Neural progenitor cell (in vitro differentiated cells): ENCODE results near the gene C10orf67. TPM values are rescaled to one million over a fixed set of nuclear protein-coding genes. Genes with fewer than 3 reads are reported as not detected.

Experiments used
- DNase-seq: peaks from one replicate; pipeline ENCODE4 v3.0.0-alpha.2; 2016; ENCODE audit warnings: low spot score
- H2AFZ ChIP-seq: fragments of 200-600 bp; sonication (generic); replicated peaks from 2 replicates; pipeline ENCODE4 v1.6.1; 2016; ENCODE audit warnings: antibody characterized with exemption
- H3F3A ChIP-seq: fragments of 200-600 bp; sonication (generic); 2 replicates; pipeline ENCODE4 v1.6.1; 2016; ENCODE audit warnings: antibody characterized with exemption, low read depth
- H3K27ac ChIP-seq: fragments of 200-600 bp; sonication (generic); 2 replicates; pipeline ENCODE4 v1.5.1; 2016; ENCODE audit warnings: mild to moderate bottlenecking
- H3K27me3 ChIP-seq: fragments of 200-600 bp; sonication (generic); 2 replicates; pipeline ENCODE4 v1.6.1; 2016; ENCODE audit warnings: mild to moderate bottlenecking, moderate library complexity
- H3K36me3 ChIP-seq: fragments of 200-600 bp; sonication (generic); 2 replicates; pipeline ENCODE4 v1.5.1; 2016
- H3K4me1 ChIP-seq: fragments of 200-600 bp; sonication (generic); 2 replicates; pipeline ENCODE4 v1.6.1; 2016; ENCODE audit warnings: mixed run types
- H3K4me2 ChIP-seq: fragments of 200-600 bp; sonication (generic); 2 replicates; pipeline ENCODE4 v1.6.1; 2016
- H3K4me3 ChIP-seq: fragments of 200-600 bp; sonication (generic); 2 replicates; pipeline ENCODE4 v1.5.1; 2016
- H3K79me2 ChIP-seq: fragments of 200-600 bp; sonication (generic); 2 replicates; pipeline ENCODE4 v1.6.1; 2016; ENCODE audit warnings: low read depth
- H3K9ac ChIP-seq: fragments of 200-600 bp; sonication (generic); 2 replicates; pipeline ENCODE4 v1.6.1; 2016
- H3K9me3 ChIP-seq: fragments of 200-600 bp; sonication (generic); 2 replicates; pipeline ENCODE4 v1.5.1; 2016; ENCODE audit warnings: low read depth
- H4K20me1 ChIP-seq: fragments of 200-600 bp; sonication (generic); 2 replicates; pipeline ENCODE4 v1.6.1; 2016; ENCODE audit warnings: low read depth
- H3K27ac Mint-ChIP-seq: 3 replicates; pipeline ENCODE4 v1.8.0; 2021; ENCODE audit warnings: mixed read lengths
- H3K27me3 Mint-ChIP-seq: 2 replicates; pipeline ENCODE4 v1.8.0; 2022; ENCODE audit warnings: low read depth, mild to moderate bottlenecking, inconsistent platforms, moderate library complexity, mixed read lengths; ENCODE audit not compliant: insufficient read depth
- H3K36me3 Mint-ChIP-seq: 3 replicates; pipeline ENCODE4 v1.8.0; 2021; ENCODE audit warnings: mixed read lengths
- H3K4me1 Mint-ChIP-seq: 3 replicates; pipeline ENCODE4 v1.8.0; 2021; ENCODE audit warnings: mixed read lengths
- H3K4me3 Mint-ChIP-seq: 3 replicates; pipeline ENCODE4 v1.8.0; 2021; ENCODE audit warnings: mild to moderate bottlenecking, moderate library complexity, mixed read lengths
- H3K9me3 Mint-ChIP-seq: 3 replicates; pipeline ENCODE4 v1.8.0; 2020; ENCODE audit warnings: mixed read lengths
- EZH2 ChIP-seq: fragments of 200-600 bp; sonication (generic); IDR thresholded peaks from 2 replicates; pipeline ENCODE4 v1.6.1; 2017; ENCODE audit warnings: antibody characterized with exemption, mild to moderate bottlenecking, moderate library complexity
- EZH2phosphoT487 ChIP-seq: fragments of 200-600 bp; sonication (generic); IDR thresholded peaks from 2 replicates; pipeline ENCODE4 v1.6.1; 2017; ENCODE audit warnings: antibody characterized with exemption
- total RNA-seq: library from RNA; depleted of rRNA; stranded (reverse); fragments of >200 nt; gene quantifications from 2 replicates; pipeline ENCODE4 v1.2.3, GENCODE V29; 2015; ENCODE audit warnings: low replicate concordance
- TF ChIP-seq, protein P1 (sequence below): fragments of 200-600 bp; sonication (generic); IDR thresholded peaks from 2 replicates; pipeline ENCODE4 v1.5.1; 2017; ENCODE audit warnings: antibody characterized with exemption, mild to moderate bottlenecking

The C10orf67 gene
- total RNA-seq, 1 donor from 2014 or later = not detected

- peaks cover 4% of the 10 kb centered on the region for H4K20me1 ChIP-seq
- H3K27me3 Mint-ChIP-seq = peaks cover 2% of the 10 kb centered on the region
- H3K4me2 ChIP-seq = peak overlapping the region; percentile 11
- no peaks in the 10 kb centered on the region for H3K36me3 Mint-ChIP-seq
- TF ChIP-seq EZH2 = no peak
- H3K27ac Mint-ChIP-seq = no peak overlapping the region
- no peak overlapping the region for H3K27ac ChIP-seq
- no peaks in the 10 kb centered on the region for H3K36me3 ChIP-seq
- peaks cover 8% of the 10 kb centered on the region for H3F3A ChIP-seq
- H2AFZ ChIP-seq = no peak overlapping the region
- no peak overlapping the region for H3K4me3 ChIP-seq
- H3K9ac ChIP-seq = no peak overlapping the region
- no peak overlapping the region for H3K4me3 Mint-ChIP-seq
- H3K4me1 Mint-ChIP-seq = peaks cover 36% of the 10 kb centered on the region
- no peaks in the 10 kb centered on the region for H3K79me2 ChIP-seq
- DNase-seq = peak; percentile 45
- H3K4me1 ChIP-seq = peaks cover 12% of the 10 kb centered on the region
- H3K9me3 ChIP-seq = no peaks in the 10 kb centered on the region
- peaks cover 17% of the 10 kb centered on the region for H3K27me3 ChIP-seq
- peaks cover 4% of the 10 kb centered on the region for H3K9me3 Mint-ChIP-seq
Observed at GRCh38 chr10:23293973-23294590, 50.5 kb downstream of the C10orf67 start.

DNA sequence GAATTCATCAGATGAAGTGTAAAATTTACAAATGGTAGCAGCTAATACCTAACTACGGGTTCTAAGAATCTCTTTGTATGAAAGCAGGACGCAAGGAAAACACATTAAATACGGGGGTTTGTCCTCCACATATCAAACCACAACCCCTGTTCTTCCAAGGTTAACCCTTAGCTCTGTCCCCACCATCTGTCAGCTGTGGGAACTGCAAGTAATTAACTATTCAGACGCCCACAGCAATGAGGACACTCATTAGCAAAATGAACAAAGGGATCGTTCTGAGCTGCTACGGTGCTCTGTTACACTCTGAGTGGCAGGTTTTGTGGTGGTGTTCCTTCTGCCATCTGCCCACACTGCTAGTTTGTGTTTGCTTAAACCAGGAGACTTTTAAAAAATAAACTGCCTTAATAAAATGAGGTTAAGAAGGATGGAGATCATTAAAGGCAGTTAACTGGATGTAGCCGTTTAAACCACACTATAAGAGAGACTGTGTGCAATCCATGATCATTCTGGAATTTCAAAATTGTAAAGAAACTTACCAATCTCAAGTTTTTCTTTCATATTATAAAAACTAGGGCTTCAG lies 51.4 kb downstream of the C10orf67 start:
- H3K36me3 Mint-ChIP-seq = no peaks in the 10 kb centered on the region
- Histone ChIP-seq H3K79me2 (no peaks in the 10 kb centered on the region), H4K20me1 (peaks cover 4% of the 10 kb centered on the region), H3F3A (peaks cover 8% of the 10 kb centered on the region), H3K4me2 (no peak overlapping the region), H3K36me3 (no peaks in the 10 kb centered on the region), H3K27me3 (peaks cover 17% of the 10 kb centered on the region), H3K9ac (no peak overlapping the region), H3K4me1 (peaks cover 12% of the 10 kb centered on the region), H3K27ac (no peak overlapping the region), H3K9me3 (no peaks in the 10 kb centered on the region), H3K4me3 (no peak overlapping the region), H2AFZ (no peak overlapping the region)
- H3K4me1 Mint-ChIP-seq = peaks cover 36% of the 10 kb centered on the region
- H3K27me3 Mint-ChIP-seq = peaks cover under 1% of the 10 kb centered on the region
- peak; percentile 86 for DNase-seq
- H3K27ac Mint-ChIP-seq = no peak overlapping the region
- TF ChIP-seq EZH2phosphoT487 = no peak
- TF ChIP-seq, protein P1, sequence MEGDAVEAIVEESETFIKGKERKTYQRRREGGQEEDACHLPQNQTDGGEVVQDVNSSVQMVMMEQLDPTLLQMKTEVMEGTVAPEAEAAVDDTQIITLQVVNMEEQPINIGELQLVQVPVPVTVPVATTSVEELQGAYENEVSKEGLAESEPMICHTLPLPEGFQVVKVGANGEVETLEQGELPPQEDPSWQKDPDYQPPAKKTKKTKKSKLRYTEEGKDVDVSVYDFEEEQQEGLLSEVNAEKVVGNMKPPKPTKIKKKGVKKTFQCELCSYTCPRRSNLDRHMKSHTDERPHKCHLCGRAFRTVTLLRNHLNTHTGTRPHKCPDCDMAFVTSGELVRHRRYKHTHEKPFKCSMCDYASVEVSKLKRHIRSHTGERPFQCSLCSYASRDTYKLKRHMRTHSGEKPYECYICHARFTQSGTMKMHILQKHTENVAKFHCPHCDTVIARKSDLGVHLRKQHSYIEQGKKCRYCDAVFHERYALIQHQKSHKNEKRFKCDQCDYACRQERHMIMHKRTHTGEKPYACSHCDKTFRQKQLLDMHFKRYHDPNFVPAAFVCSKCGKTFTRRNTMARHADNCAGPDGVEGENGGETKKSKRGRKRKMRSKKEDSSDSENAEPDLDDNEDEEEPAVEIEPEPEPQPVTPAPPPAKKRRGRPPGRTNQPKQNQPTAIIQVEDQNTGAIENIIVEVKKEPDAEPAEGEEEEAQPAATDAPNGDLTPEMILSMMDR = peak; percentile 82
- H3K9me3 Mint-ChIP-seq = peaks cover 4% of the 10 kb centered on the region
- H3K4me3 Mint-ChIP-seq = no peak overlapping the region

GRCh38 chr10:23291551-23292334 lies 52.9 kb downstream of the C10orf67 start:
- Mint-ChIP-seq H3K27ac (no peak overlapping the region), H3K27me3 (peaks cover 6% of the 10 kb centered on the region), H3K4me3 (no peak overlapping the region), H3K36me3 (no peaks in the 10 kb centered on the region), H3K4me1 (peaks cover 36% of the 10 kb centered on the region), H3K9me3 (peaks cover 9% of the 10 kb centered on the region)
- Histone ChIP-seq H3K27ac (no peak overlapping the region), H3K9ac (no peak overlapping the region), H3K79me2 (no peaks in the 10 kb centered on the region), H3K4me3 (no peak overlapping the region), H3K36me3 (no peaks in the 10 kb centered on the region), H3K4me2 (no peak overlapping the region), H3K9me3 (no peaks in the 10 kb centered on the region), H2AFZ (no peak overlapping the region), H3K4me1 (peaks cover 12% of the 10 kb centered on the region), H4K20me1 (peaks cover 4% of the 10 kb centered on the region), H3K27me3 (peaks cover 17% of the 10 kb centered on the region), H3F3A (peaks cover 8% of the 10 kb centered on the region)
- TF ChIP-seq EZH2phosphoT487 (no peak), EZH2 (no peak)
- TF ChIP-seq, protein P1 = no peak
- no peak for DNase-seq
